Stimulated activated CD4-positive, alpha-beta T cell treated with anti-CD3 and anti-CD28 coated beads, Interleukin-2, amount 100 ng/mL, for 4 hours (primary cell): ENCODE results near the gene COPZ1.
A peak's percentile ranks its signal among the peaks of the same experiment; 100 is the strongest.
"Not testable (repeated sequence)": the region's sequence is repeated elsewhere in the genome, so short reads cannot be mapped to it uniquely, and the experiment has no call there.

Experiments
- DNase-seq: peaks from one replicate; pipeline ENCODE4 v3.0.0-alpha.2; 2020; ENCODE audit warnings: low read depth

COPZ1 gene

GRCh38 chr12:54324617-54325441 lies at the start of gene COPZ1:
TSS of gene COPZ1 (plus strand) at chr12:54325131. CDS start at chr12:54325164, 33 bp downstream.
- peak; percentile 90 for DNase-seq

DNA sequence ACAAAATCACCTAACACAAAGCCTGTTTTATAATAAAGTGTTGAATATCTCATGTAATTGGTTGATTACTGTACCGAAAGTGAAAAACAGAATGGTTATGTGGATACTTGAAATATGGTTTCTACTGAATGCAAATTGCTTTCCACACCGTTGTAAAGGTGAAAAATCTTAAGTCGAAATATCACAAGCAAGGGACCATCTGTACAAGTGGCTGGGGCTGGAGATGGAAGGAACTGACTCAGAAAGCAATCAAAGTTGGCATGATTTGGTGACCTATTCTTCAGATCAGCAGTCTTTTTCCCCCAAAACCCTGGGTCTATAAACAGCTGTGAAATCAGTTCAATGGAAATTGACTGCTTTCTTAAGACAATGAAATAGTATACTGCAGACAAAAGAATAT lies 48.6 kb upstream of the COPZ1 start:
- DNase-seq, result no peak

DNA sequence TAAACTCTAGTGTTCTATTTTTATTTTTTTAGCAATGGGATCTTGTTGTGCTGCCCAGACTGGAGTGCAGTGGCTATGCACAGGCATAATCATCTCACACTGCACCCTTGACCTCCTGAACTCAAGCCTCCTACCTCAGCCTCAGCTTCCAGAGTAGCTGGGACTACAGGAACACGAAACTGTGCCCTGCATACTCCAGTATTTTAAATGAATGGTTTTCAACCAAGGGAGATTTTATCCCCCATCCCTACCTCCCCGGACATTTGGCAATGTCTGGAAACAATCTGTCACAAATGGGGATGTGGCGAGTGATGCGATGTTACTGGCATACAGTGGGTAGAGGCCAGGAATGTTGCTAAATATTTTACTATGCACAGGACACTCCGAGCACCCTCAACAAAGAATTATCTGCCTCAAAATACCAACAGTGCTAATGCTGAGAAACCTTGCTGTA lies 47.1 kb upstream of the COPZ1 start:
- DNase-seq, result no peak

DNA sequence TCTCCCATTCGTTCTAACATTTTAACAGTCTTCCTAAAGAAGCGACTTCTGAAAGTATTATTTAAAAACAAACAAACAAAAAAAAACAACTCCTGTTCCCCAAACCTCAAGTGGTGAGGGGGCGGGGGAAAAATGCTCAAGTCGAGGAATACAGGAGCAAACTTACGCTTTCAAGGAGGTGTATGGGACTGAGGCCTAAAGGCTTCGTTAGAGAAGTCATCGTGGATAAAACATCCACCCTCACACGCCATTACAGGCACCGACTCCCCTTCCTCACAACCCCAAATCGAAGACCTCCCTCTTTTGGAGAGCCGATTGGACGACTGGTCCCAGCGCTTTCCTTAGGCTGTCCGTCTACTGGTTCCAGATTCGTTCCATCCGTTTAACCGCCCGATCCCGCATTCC lies 45.7 kb upstream of the COPZ1 start:
- DNase-seq, result no peak

DNA sequence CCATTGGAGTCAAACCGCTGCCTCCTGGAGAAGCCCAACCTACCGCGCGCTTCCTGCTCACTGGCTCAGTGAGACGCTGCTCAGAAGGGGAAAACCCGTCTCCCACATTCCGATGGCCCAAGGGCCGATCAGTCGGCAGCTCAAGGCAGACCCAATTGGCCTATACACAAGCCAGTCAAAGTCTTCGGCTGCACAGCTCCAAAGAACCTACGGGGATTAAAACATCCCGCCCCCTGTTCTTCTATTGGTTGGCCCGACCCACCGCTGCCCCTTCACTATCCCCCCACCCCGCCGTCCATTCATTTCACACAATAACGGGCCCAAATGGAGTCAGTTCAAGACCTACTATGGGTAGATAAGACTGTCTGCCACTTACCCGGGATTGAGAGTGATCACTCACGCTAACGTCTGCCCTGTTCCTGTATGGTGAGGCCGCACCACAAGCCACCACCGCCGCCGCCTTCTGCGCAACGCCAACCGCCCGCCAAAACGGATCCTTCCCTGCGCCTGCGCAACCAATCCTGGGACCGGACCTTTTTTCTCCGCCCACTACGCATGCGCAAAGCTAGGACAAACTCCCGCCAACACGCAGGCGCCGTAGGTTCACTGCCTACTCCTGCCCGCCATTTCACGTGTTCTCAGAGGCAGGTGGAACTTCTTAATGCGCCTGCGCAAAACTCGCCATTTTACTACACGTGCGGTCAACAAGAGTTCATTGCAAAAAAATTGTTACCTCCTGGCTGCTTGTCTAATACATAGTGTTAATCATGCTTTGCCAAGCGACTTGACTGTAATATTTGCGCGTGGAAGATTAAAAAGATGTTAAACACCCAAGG lies 45.1 kb upstream of the COPZ1 start, which contains the start of gene CBX5:
CBX5 (minus strand) TSS at position 491 of the 836 bp plus-strand sequence. CDS start 22,472 bp downstream, outside the sequence.
- peak; percentile 99 for DNase-seq

DNA sequence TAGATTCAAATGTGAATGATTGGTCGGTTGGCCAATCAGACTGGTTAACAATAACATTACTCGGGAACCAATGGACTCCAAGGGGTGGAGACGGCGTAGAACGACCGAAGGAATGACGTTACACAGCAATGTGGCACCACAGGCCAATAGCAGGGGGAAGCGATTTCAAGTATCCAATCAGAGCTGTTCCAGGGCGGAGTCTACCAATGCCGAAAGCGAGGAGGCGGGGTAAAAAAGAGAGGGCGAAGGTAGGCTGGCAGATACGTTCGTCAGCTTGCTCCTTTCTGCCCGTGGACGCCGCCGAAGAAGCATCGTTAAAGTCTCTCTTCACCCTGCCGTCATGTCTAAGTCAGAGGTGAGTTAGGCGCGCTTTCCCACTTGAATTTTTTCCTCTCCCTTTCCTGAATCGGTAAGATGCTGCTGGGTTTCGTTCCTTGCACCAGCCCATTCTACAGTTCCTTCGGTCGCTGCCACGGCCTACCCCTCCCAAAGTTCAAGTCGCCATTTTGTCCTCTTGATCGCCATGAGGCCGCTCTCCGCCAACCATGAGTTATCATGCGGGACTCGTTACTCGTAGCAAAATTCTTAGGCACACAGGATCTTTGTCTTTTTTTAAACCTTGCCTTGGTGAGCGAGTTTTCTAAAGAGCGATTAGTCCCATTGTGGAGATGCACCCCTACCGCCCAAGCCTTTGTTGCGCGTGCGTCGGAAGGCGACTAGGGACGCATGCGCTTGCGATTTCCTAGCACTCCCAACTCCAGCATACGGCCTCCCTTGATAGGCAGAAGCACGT lies 44.3 kb upstream of the COPZ1 start, which contains the start of gene HNRNPA1:
HNRNPA1 (plus strand) TSS at position 259 of the 793 bp plus-strand sequence; CDS start at position 341, 82 bp downstream.
- DNase-seq, result peak; percentile 95

GRCh38 chr12:54281261-54281638 lies 43.7 kb upstream of the COPZ1 start:
- DNase-seq, result not testable (repeated sequence)

GRCh38 chr12:54281694-54282093 lies 43.2 kb upstream of the COPZ1 start:
- DNase-seq, result not testable (repeated sequence)

- DNase-seq, result no peak
These were observed 41.9 kb upstream of the COPZ1 start for GRCh38 chr12:54282949-54283593.

DNA sequence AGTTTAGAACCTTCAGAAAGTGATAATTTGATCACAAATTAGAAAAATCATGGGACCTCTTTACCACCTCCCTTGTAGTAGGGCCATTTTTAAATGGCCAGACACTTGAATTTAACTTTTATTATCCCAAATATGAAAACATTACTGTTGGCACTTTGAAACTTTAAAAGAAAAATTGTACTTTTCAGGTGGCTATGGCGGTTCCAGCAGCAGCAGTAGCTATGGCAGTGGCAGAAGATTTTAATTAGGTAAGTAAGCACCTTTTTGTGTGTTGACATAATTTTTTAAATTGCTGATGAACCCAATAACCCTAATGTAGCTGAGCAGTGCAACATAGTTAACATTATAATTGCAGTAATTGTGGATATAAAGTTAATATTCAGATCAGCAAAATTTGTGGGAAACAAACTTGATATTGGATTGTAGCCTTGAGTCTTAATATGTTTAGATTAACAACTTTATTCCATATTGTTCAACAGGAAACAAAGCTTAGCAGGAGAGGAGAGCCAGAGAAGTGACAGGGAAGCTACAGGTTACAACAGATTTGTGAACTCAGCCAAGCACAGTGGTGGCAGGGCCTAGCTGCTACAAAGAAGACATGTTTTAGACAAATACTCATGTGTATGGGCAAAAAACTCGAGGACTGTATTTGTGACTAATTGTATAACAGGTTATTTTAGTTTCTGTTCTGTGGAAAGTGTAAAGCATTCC lies 40.7 kb upstream of the COPZ1 start:
- not testable (repeated sequence) for DNase-seq

DNA sequence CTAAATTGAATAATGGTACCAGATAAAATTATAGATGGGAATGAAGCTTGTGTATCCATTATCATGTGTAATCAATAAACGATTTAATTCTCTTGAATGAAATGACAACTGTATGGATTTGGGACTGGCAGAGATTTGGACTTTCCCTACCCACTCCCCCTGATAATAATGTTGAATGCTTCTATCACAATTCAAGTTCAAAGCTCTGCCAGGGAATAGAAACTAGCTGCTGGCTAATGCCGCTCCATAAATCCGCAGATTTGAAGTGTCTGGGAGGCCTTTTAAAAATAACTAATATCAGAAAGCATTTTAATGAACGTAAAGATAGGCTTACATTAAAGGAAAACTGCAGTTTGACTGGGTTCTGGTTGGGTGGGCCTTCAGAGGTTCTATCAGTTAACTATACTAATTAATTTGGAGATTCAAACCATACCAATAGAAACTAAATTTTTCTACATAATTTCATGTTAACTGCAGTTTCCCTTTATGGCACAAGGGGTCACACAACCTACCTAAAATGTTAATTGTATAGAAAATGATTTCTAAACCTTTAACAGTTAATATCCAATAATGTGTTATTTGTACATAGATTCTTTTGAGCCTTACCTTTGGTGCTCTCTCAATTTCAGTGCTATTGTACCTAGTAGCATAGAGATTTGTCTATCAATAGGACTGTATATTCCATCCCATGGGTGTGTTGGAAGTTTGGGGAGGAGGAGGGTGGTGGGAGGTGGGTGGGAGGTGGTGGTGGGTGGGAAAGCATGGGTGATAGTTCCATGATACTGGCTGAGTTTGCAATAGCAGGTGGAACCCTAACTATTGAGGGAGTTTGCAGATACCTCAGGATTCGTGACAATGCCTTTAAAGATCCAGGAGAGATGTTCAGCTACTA lies 39.5 kb upstream of the COPZ1 start:
- no peak for DNase-seq

- no peak for DNase-seq
These were observed 38.6 kb upstream of the COPZ1 start for GRCh38 chr12:54286042-54287030.

DNA sequence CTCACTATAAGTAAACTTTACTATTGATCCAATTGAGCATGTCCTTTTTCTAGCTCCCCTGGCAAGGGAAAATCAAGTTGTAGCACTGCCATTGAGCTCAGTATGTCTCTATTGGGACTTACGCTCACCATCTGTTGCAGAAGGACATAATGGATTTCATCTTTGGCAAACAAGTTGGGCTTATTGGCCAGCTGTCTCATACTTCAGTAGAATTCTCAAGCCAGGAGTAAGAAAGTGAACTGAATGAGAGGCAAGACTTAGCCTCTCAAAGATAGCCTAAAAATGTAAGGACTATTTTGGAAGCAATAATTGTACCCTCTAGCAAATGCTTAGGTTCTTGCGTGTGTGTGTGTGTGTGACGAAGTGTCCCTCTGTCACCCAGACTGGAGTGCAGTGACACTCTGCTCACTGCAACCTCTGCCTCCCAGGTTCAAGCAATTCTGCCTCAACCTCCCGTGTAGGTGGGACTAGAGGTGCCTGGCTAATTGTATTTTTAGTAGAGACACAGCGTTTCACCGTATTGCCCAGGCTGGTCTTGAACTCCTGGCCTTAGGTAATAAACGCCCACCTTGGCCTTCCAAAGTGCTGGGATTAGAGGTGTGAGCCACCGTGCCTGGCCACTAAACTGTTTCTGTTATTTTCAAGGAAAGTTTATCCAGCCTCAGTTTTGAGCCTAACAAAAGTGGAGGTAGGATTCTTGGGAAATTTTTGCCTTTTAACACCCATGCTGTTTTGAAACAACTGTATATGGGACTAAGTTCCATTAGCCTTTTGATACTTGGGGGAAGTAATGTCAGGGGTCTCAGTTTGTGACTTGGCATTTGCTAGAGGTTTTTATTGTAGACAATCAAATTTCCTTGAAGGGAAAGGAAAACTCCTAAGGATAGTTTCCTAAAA lies 37.4 kb upstream of the COPZ1 start:
- no peak for DNase-seq

DNA sequence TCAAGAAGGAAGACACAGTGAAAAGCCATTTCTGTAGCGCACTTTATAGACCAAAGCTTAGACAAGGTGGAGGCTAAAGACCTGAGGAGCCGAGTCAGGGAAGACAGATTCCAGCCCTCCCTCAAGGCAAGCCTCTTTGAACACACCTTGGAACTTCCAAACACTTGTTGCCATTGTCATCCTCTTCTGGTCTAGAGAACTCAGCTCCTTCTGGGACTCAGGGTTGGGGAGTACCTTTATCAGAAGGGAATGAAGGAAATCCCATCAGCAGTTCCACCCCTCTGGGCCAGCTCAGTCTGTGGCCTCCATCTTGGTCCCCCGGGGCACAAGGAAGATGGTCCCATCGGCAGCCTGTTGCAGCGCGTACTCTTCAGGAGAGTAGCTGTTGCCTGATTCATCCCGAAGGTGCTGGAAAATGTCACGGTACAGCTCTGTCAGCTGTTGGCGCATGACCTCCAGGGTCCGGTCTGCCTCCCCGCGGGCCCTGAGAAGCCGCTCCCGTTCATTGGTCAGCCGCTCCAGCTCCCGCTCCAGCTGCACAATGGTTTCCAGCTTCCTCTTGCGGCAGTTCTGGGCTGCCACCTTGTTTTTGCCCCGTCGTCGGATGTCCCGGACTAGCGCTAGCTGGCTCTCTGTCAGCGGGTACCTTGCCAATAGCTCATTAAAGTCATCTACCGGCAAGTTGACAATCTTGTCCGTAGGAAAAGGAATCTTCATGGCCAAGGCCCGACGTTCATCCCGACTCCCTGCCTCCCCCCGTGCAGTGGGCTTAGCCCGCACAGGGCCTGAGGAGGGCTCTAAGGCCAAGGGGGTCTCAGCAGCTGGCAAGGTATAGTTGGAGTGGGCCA lies 32.6 kb upstream of the COPZ1 start:
- DNase-seq, result no peak

DNA sequence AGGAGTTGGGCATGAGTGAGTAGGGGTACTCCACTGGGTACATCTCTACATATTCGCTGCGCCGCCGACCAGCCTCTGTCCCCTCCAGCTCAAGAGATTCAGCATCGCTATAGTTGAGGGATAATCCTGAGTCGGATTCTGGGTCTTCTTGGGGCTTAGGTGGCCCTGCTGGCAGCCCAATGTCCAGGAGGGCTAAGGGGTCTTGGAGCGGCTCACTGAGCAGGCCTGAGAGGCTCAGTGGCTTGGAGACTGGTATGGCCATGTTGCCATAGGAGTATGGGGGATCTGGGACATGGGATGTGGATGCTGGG lies 32.0 kb upstream of the COPZ1 start:
- DNase-seq, result no peak

DNA sequence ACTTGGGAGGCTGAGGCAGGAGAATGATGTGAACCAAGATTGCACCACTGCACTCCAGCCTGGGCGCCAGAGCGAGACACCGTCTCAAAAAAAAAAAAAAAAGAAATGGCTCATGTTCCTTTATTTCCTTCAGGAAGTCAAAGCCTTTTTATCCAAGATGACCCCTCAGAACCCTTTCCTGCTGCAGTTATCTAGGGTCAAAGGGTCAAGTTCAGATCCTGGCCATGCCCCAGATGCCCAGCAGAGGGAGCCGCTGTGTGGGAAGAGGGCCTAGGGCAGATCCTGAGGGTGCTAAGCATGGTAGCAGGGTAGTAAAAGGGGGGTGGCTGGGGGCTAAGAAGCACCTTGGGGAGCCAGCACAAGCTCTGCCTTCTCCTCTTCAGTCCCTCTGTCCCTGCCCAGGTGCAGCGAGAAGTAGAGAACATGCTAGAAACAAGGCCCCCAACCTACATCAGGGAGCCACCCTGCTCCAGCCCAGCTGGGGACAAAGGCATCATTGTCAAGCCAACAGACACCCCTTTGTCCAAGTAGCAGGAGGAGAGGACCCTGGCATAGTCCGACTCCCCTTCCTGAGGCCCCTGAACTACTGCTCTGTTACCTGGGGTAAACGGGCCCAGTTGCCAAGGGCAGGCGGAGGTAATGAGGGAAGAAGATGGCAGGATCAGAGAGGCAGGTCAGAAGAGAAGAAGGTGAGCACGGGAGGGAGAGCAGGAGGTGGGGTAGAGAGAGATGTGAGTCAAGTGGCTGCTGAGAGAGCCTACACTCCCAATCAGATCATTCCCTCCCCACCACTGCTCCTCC lies 30.6 kb upstream of the COPZ1 start:
- DNase-seq, result peak; percentile 29
